MM.1S (cell line): ENCODE data around the gene SLC15A3.

Experiments used
- CTCF ChIP-seq: fragments of 300-600 bp; sonication (generic); IDR thresholded peaks from 2 replicates; pipeline ENCODE4 v1.5.1; 2016; ENCODE audit warnings: antibody characterized with exemption, low read length, mixed read lengths
- EZH2 ChIP-seq: fragments of 300-600 bp; sonication (generic); optimal IDR thresholded peaks from 2 replicates; pipeline ENCODE3; 2017; ENCODE audit warnings: low read depth, mild to moderate bottlenecking, antibody characterized with exemption, low read length, mixed read lengths
- EZH2phosphoT487 ChIP-seq: fragments of 300-600 bp; sonication (generic); IDR thresholded peaks from 2 replicates; pipeline ENCODE4 v1.6.1; 2018; ENCODE audit warnings: antibody characterized with exemption, low read length

- no peak for TF ChIP-seq CTCF
- TF ChIP-seq EZH2, result no peak
- no peak for TF ChIP-seq EZH2phosphoT487
These were observed 10.4 kb downstream of the SLC15A3 start for GRCh38 chr11:60941371-60942119.
